GM13977 (cell line): ENCODE measurements around the gene DAAM1.

Experiments
- DNase-seq: peaks from one replicate; pipeline ENCODE4 v3.0.0; 2012; ENCODE audit warnings: low spot score
- CTCF ChIP-seq: IDR thresholded peaks from 2 replicates; pipeline ENCODE4 v1.5.1; 2012; ENCODE audit warnings: mild to moderate bottlenecking, control low read depth; ENCODE audit not compliant: insufficient read depth; ENCODE audit errors: extremely low read depth, missing control alignments
- in situ Hi-C: fragments of 300-500 bp; cut with MboI; formaldehyde crosslinking; loops from one replicate; pipeline ENCODE4 v1.12.0; 2022; ENCODE audit warnings: low sequenced_read_pairs, low pct_unique_long_range_greater_than_20kb, mixed read lengths, inconsistent platforms; ENCODE audit not compliant: unreplicated experiment

Gene DAAM1

GRCh38 chr14:59301354-59301753 is 112.9 kb downstream of the DAAM1 start:
- peak; percentile 17 for DNase-seq
- no peak for TF ChIP-seq CTCF
- in situ Hi-C loops: no loop called here

- DNase-seq: no peak
- in situ Hi-C loops: no loop called here
- TF ChIP-seq CTCF: no peak
Observed at GRCh38 chr14:59302313-59302712, 113.8 kb downstream of the DAAM1 start.

- no peak for DNase-seq
- TF ChIP-seq CTCF: no peak
- in situ Hi-C loops: no loop called here
Observed at GRCh38 chr14:59303216-59303615, 114.7 kb downstream of the DAAM1 start.

GRCh38 chr14:59305231-59305630 is 116.8 kb downstream of the DAAM1 start:
- no peak for TF ChIP-seq CTCF
- DNase-seq: no peak
- in situ Hi-C loops: no loop called here

- DNase-seq: no peak
- in situ Hi-C loops: no loop called here
- no peak for TF ChIP-seq CTCF
Observed at GRCh38 chr14:59305836-59306555, 117.5 kb downstream of the DAAM1 start.

GRCh38 chr14:59306775-59307174 is 118.3 kb downstream of the DAAM1 start:
- no peak for DNase-seq
- no peak for TF ChIP-seq CTCF
- in situ Hi-C loops: no loop called here

GRCh38 chr14:59308086-59308485 is 119.6 kb downstream of the DAAM1 start:
- no peak for DNase-seq
- in situ Hi-C loops: no loop called here
- TF ChIP-seq CTCF: no peak
